Frontal cortex (tissue), 1 donor: ENCODE measurements around the gene C3orf22. TPM values are rescaled to one million over a fixed set of nuclear protein-coding genes. Genes with fewer than 3 reads are reported as not detected.

Source experiments
- small RNA-seq: library from RNA; depleted of rRNA; stranded (forward); fragments of <200 nt; gene quantifications from one replicate; pipeline ENCODE3, GENCODE V24; 2014
- total RNA-seq: library from RNA; depleted of rRNA; stranded (reverse); fragments of >200 nt; gene quantifications from one replicate; pipeline ENCODE4 v1.2.3, GENCODE V29; 2014

The C3orf22 gene
- total RNA-seq, 1 donor from 2014 or later = not detected

Small RNA genes within 50 kb of the gene (small RNA-seq; reads per million reads assigned to genes)
- gene RNA5SP138 = not detected

Other genes with a start within 250 kb of the C3orf22 start
- gene KLF15, start 201.5 kb downstream of the C3orf22 start, total RNA-seq = 2.0 TPM
- 3.7 TPM for gene CFAP100, start 164.0 kb downstream of the C3orf22 start, total RNA-seq
- 36.3 TPM for gene ZXDC, start 83.0 kb downstream of the C3orf22 start, total RNA-seq
- not detected for gene UROC1, start 41.2 kb downstream of the C3orf22 start, total RNA-seq
- gene CHST13, start 34.8 kb downstream of the C3orf22 start, total RNA-seq = under 0.01 TPM
- gene TXNRD3, start 96.2 kb upstream of the C3orf22 start, total RNA-seq = 19.2 TPM
- gene CHCHD6, start 145.3 kb upstream of the C3orf22 start, total RNA-seq = 33.8 TPM